Stomach (tissue), 9 donors: ENCODE results near the gene IP6K1. TPM values are rescaled to one million over a fixed set of nuclear protein-coding genes. Genes with fewer than 3 reads are reported as not detected.

Experiments used
- DNase-seq, 2 donors: peaks; one replicate each; pipeline versions ENCODE4 v3.0.0 to v3.0.0-alpha.2; 2013 to 2019
- H3K27ac ChIP-seq, 5 donors: fragments of 200-600 bp in 4 of 5; sonication (generic) in 4 of 5; one replicate each; pipeline ENCODE4 v1.5.1; 2013 to 2019; ENCODE audit warnings: mild to moderate bottlenecking in 1 of 5, moderate library complexity in 1 of 5
- H3K27me3 ChIP-seq, 3 donors: fragments of 200-600 bp; sonication (generic); one replicate each; pipeline ENCODE4 v1.5.1; 2017 to 2019; ENCODE audit warnings: mixed run types in 1 of 3
- H3K36me3 ChIP-seq, 4 donors: fragments of 200-600 bp; sonication (generic); 1 replicate in 3 of 4; 2 replicates in 1 of 4; pipeline ENCODE4 v1.5.1; 2016 to 2019
- H3K4me1 ChIP-seq, 4 donors: fragments of 200-600 bp; sonication (generic); one replicate each; pipeline ENCODE4 v1.5.1; 2016 to 2019
- H3K4me3 ChIP-seq, 4 donors: fragments of 200-600 bp; sonication (generic) in 3 of 4; one replicate each; pipeline ENCODE4 v1.5.1; 2016 to 2019; ENCODE audit warnings: mild to moderate bottlenecking in 1 of 4
- H3K9me3 ChIP-seq, 4 donors: fragments of 200-600 bp; sonication (generic); one replicate each; pipeline ENCODE4 v1.5.1; 2016 to 2019
- CTCF ChIP-seq, 7 experiments: fragments of 450-650 bp in 4 of 7; fragments of 200-600 bp in 3 of 7; sonication (generic) in 3 of 7; IDR thresholded peaks; one replicate each; pipeline ENCODE4 v1.5.1; 2016 to 2019; ENCODE audit warnings: antibody characterized with exemption in 7 of 7, control low read depth in 2 of 7, mild to moderate bottlenecking in 1 of 7
- EP300 ChIP-seq: sonication (generic); formaldehyde crosslinking; IDR thresholded peaks from one replicate; pipeline ENCODE4 v1.6.1; 2017; ENCODE audit warnings: antibody characterized with exemption
- POLR2A ChIP-seq, 4 donors: fragments of 450-650 bp; IDR thresholded peaks; one replicate each; pipeline ENCODE4 v1.6.1; 2016; ENCODE audit warnings: antibody characterized with exemption in 4 of 4, control low read depth in 2 of 4, mild to moderate bottlenecking in 1 of 4, moderate library complexity in 1 of 4
- POLR2AphosphoS5 ChIP-seq, 3 donors: sonication (generic); formaldehyde crosslinking; IDR thresholded peaks; one replicate each; pipeline ENCODE4 v1.6.1; 2016; ENCODE audit warnings: antibody characterized with exemption in 3 of 3
- WGBS, 5 donors: extraction: QIAGEN DNeasy Blood & Tissue Kit in 3 of 5; methylation state at CpG; one replicate each; pipeline versions ENCODE4 v1.1.5 to v1.1.7; 2013 to 2018; 5-methylcytosine and 5-hydroxymethylcytosine counted together
- intact Hi-C: fragments of 100-400 bp; cut with DNase I; formaldehyde crosslinking; loops from one replicate; pipeline ENCODE4 v1.15.1; 2023; ENCODE audit warnings: low total_unique reads
- polyA plus RNA-seq, 3 donors: library from polyadenylated mRNA; stranded (reverse); fragments of 200-250 nt; gene quantifications; one replicate each; pipeline ENCODE4 v1.2.3, GENCODE V29; 2013
- total RNA-seq, 5 donors: library from RNA; depleted of rRNA; stranded (reverse); fragments of >200 nt; gene quantifications; one replicate each; pipeline versions ENCODE4 v1.1.0 to v1.2.3, GENCODE V29; 2014 to 2016
- donor health status: healthy with polysubstance abuse.
- donor health status: Bipolar disorder and iron deficiency.
- donor health status: healthy.

Gene IP6K1
- total and polyA plus RNA-seq, 8 donors = 7.7 to 68.3 (median 21.6) TPM

- Histone ChIP-seq H3K4me3 (no peak overlapping the region), H3K27me3 (no peaks in the 10 kb centered on the region), H3K27ac (no peak overlapping the region), H3K9me3 (no peaks in the 10 kb centered on the region), H3K4me1 (peaks cover 0 to 8% (median 0%) of the 10 kb centered on the region in 4 donors), H3K36me3 (peaks cover 14 to 82% (median 66%) of the 10 kb centered on the region in 4 donors)
- WGBS, 5 donors = 76 to 86% (median 81%) methylated on average over 4 of the region's 4 CpGs
- TF ChIP-seq POLR2A (IDR thresholded peaks at IDR 0.05) (no peak), CTCF (IDR thresholded peaks at IDR 0.05) (no peak), POLR2AphosphoS5 (IDR thresholded peaks at IDR 0.05) (no peak), EP300 (no peak)
- DNase-seq = no peak
- intact Hi-C loops = no loop called here
These were observed 79.2 kb downstream of the IP6K1 start for GRCh38 chr3:49707113-49707480.

GRCh38 chr3:49706456-49707112 lies 79.8 kb downstream of the IP6K1 start:
- H3K4me1 ChIP-seq = peaks cover 0 to 8% (median 0%) of the 10 kb centered on the region in 4 donors
- intact Hi-C loops = no loop called here
- H3K27me3 ChIP-seq = no peaks in the 10 kb centered on the region
- DNase-seq = no peak
- no peak overlapping the region for H3K4me3 ChIP-seq
- peaks cover 19 to 83% (median 68%) of the 10 kb centered on the region in 4 donors for H3K36me3 ChIP-seq
- 83 to 92% (median 91%) methylated on average over 9 of the region's 9 CpGs for WGBS, 5 donors
- no peak overlapping the region for H3K27ac ChIP-seq
- TF ChIP-seq POLR2AphosphoS5 (IDR thresholded peaks at IDR 0.05) (no peak), POLR2A (IDR thresholded peaks at IDR 0.05) (no peak), EP300 (no peak), CTCF (IDR thresholded peaks at IDR 0.05) (no peak)
- H3K9me3 ChIP-seq = no peaks in the 10 kb centered on the region

- Histone ChIP-seq H3K27ac (no peak overlapping the region), H3K9me3 (no peaks in the 10 kb centered on the region), H3K4me3 (no peak overlapping the region), H3K4me1 (peaks cover 0 to 8% (median 0%) of the 10 kb centered on the region in 4 donors), H3K27me3 (no peaks in the 10 kb centered on the region), H3K36me3 (peaks cover 20 to 84% (median 70%) of the 10 kb centered on the region in 4 donors)
- no peak for DNase-seq
- WGBS, 5 donors = 93 to 98% (median 95%) methylated on average over 10 to 17 of the region's 17 CpGs
- TF ChIP-seq CTCF (IDR thresholded peaks at IDR 0.05) = no peak
- TF ChIP-seq POLR2A (IDR thresholded peaks at IDR 0.05) = no peak
- TF ChIP-seq POLR2AphosphoS5 (IDR thresholded peaks at IDR 0.05) = no peak
- intact Hi-C loops = no loop called here
These were observed 80.9 kb downstream of the IP6K1 start for GRCh38 chr3:49705390-49705960.

- 92 to 100% (median 95%) methylated on average over 2 to 8 of the region's 8 CpGs for WGBS, 5 donors
- no peak overlapping the region for H3K27ac ChIP-seq
- no peaks in the 10 kb centered on the region for H3K27me3 ChIP-seq
- intact Hi-C loops = no loop called here
- TF ChIP-seq POLR2A (IDR thresholded peaks at IDR 0.05) = no peak
- peaks cover 0 to 8% (median 0%) of the 10 kb centered on the region in 4 donors for H3K4me1 ChIP-seq
- DNase-seq = no peak
- H3K9me3 ChIP-seq = no peaks in the 10 kb centered on the region
- H3K36me3 ChIP-seq = peaks cover 21 to 93% (median 79%) of the 10 kb centered on the region in 4 donors
- H3K4me3 ChIP-seq = no peak overlapping the region
These were observed 81.7 kb downstream of the IP6K1 start for GRCh38 chr3:49704629-49705028.

- 82 to 96% (median 93%) methylated on average over 7 of the region's 7 CpGs for WGBS, 5 donors
- Histone ChIP-seq H3K27me3 (no peaks in the 10 kb centered on the region), H3K27ac (no peak overlapping the region), H3K9me3 (no peaks in the 10 kb centered on the region), H3K4me3 (no peak overlapping the region), H3K4me1 (peaks cover 0 to 8% (median 0%) of the 10 kb centered on the region in 4 donors), H3K36me3 (peaks cover 28 to 99% (median 86%) of the 10 kb centered on the region in 4 donors)
- no peak for DNase-seq
- intact Hi-C loops = no loop called here
- TF ChIP-seq POLR2A (IDR thresholded peaks at IDR 0.05) (no peak), EP300 (no peak), POLR2AphosphoS5 (IDR thresholded peaks at IDR 0.05) (no peak), CTCF (IDR thresholded peaks at IDR 0.05) (no peak)
These were observed 82.4 kb downstream of the IP6K1 start for GRCh38 chr3:49703956-49704355.
